Smooth muscle cell (in vitro differentiated cells): ENCODE measurements around the gene TMEM45B. TPM values are rescaled to one million over a fixed set of nuclear protein-coding genes. Genes with fewer than 3 reads are reported as not detected.
"Not testable (repeated sequence)": the region's sequence is repeated elsewhere in the genome, so short reads cannot be mapped to it uniquely, and the experiment has no call there.

Source experiments
- DNase-seq: peaks from one replicate; lab custom pipeline; 2025; ENCODE audit not compliant: unreplicated experiment; lab: John Stamatoyannopoulos, UW
- H2AFZ ChIP-seq: fragments of 200-600 bp; sonication (generic); 2 replicates; pipeline ENCODE4 v1.6.0; 2016; ENCODE audit warnings: antibody characterized with exemption, low read depth, mild to moderate bottlenecking
- H3F3A ChIP-seq: fragments of 200-600 bp; sonication (generic); 2 replicates; pipeline ENCODE4 v1.6.0; 2017; ENCODE audit warnings: antibody characterized with exemption, low read depth
- H3K27ac ChIP-seq: fragments of 200-600 bp; sonication (generic); 2 replicates; pipeline ENCODE4 v1.5.1; 2016; ENCODE audit warnings: low read depth, mild to moderate bottlenecking
- H3K27me3 ChIP-seq: fragments of 200-600 bp; sonication (generic); 2 replicates; pipeline ENCODE4 v1.6.1; 2016; ENCODE audit warnings: low read depth, mild to moderate bottlenecking
- H3K36me3 ChIP-seq: fragments of 200-600 bp; sonication (generic); 2 replicates; pipeline ENCODE4 v1.5.1; 2016; ENCODE audit warnings: low read depth
- H3K4me1 ChIP-seq: fragments of 200-600 bp; sonication (generic); 2 replicates; pipeline ENCODE4 v1.5.1; 2016; ENCODE audit warnings: low read depth
- H3K4me2 ChIP-seq: fragments of 200-600 bp; sonication (generic); 2 replicates; pipeline ENCODE4 v1.6.0; 2016; ENCODE audit warnings: mild to moderate bottlenecking
- H3K4me3 ChIP-seq: fragments of 200-600 bp; sonication (generic); 2 replicates; pipeline ENCODE4 v1.5.1; 2016; ENCODE audit warnings: mild to moderate bottlenecking
- H3K79me2 ChIP-seq: fragments of 200-600 bp; sonication (generic); 2 replicates; pipeline ENCODE4 v1.6.0; 2016; ENCODE audit warnings: low read depth, mild to moderate bottlenecking
- H3K9ac ChIP-seq: fragments of 200-600 bp; sonication (generic); 2 replicates; pipeline ENCODE4 v1.6.0; 2016; ENCODE audit warnings: low read depth
- H3K9me3 ChIP-seq: fragments of 200-600 bp; sonication (generic); replicated peaks from 2 replicates; pipeline ENCODE4 v1.5.1; 2016; ENCODE audit warnings: low read depth
- H4K20me1 ChIP-seq: fragments of 200-600 bp; sonication (generic); 2 replicates; pipeline ENCODE4 v1.6.0; 2016; ENCODE audit warnings: low read depth
- CTCF ChIP-seq: fragments of 200-600 bp; sonication (generic); IDR thresholded peaks from 2 replicates; pipeline ENCODE4 v1.5.1; 2017; ENCODE audit warnings: borderline replicate concordance, mild to moderate bottlenecking, antibody characterized with exemption; ENCODE audit not compliant: insufficient read depth, poor library complexity, severe bottlenecking
- WGBS: methylation state at CpG from one replicate; pipeline ENCODE4 v1.1.7; 2016; ENCODE audit warnings: low lambda C conversion rate; 5-methylcytosine and 5-hydroxymethylcytosine counted together
- polyA plus RNA-seq: library from polyadenylated mRNA; unstranded; fragments of >200 nt; fragmentation: Nextera tagmentation; extraction: Ambion mirVana; gene quantifications from 2 replicates; pipeline ENCODE4 v1.2.1, GENCODE V29; 2016
- total RNA-seq: library from RNA; depleted of rRNA; stranded (reverse); fragments of >200 nt; gene quantifications from 2 replicates; pipeline ENCODE4 v1.2.3, GENCODE V29; 2014

TMEM45B gene
- total and polyA plus RNA-seq, 2 experiments from 2014 or later: 3.4 to 4.0 TPM

- no peak overlapping the region for H3K9ac ChIP-seq
- H4K20me1 ChIP-seq: no peaks in the 10 kb centered on the region
- H3F3A ChIP-seq: no peaks in the 10 kb centered on the region
- H3K4me3 ChIP-seq: no peak overlapping the region
- TF ChIP-seq CTCF: no peak
- H3K27ac ChIP-seq: no peak overlapping the region
- WGBS: 89% methylated on average over 1 of the region's 1 CpG
- no peaks in the 10 kb centered on the region for H3K9me3 ChIP-seq
- H3K4me2 ChIP-seq: no peak overlapping the region
- H3K36me3 ChIP-seq: no peaks in the 10 kb centered on the region
- no peaks in the 10 kb centered on the region for H3K27me3 ChIP-seq
- H3K4me1 ChIP-seq: no peaks in the 10 kb centered on the region
- H2AFZ ChIP-seq: no peak overlapping the region
- DNase-seq: no peak
- H3K79me2 ChIP-seq: no peaks in the 10 kb centered on the region
Observed at GRCh38 chr11:129768356-129768755, 47.3 kb upstream of the TMEM45B start.

GRCh38 chr11:129769059-129769458 is 46.6 kb upstream of the TMEM45B start:
- Histone ChIP-seq H3K9ac (no peak overlapping the region), H3K4me2 (no peak overlapping the region), H3F3A (no peaks in the 10 kb centered on the region), H3K79me2 (no peaks in the 10 kb centered on the region), H3K27ac (no peak overlapping the region), H3K36me3 (no peaks in the 10 kb centered on the region), H3K4me3 (no peak overlapping the region), H4K20me1 (no peaks in the 10 kb centered on the region), H3K4me1 (no peaks in the 10 kb centered on the region), H3K27me3 (no peaks in the 10 kb centered on the region), H3K9me3 (no peaks in the 10 kb centered on the region), H2AFZ (no peak overlapping the region)
- no peak for DNase-seq
- TF ChIP-seq CTCF: no peak

- no peaks in the 10 kb centered on the region for H3K36me3 ChIP-seq
- no peaks in the 10 kb centered on the region for H4K20me1 ChIP-seq
- H3K4me3 ChIP-seq: no peak overlapping the region
- H3K9ac ChIP-seq: no peak overlapping the region
- H3F3A ChIP-seq: no peaks in the 10 kb centered on the region
- H3K79me2 ChIP-seq: no peaks in the 10 kb centered on the region
- WGBS: 96% methylated on average over 1 of the region's 1 CpG
- H3K4me1 ChIP-seq: no peaks in the 10 kb centered on the region
- H3K9me3 ChIP-seq: no peaks in the 10 kb centered on the region
- H2AFZ ChIP-seq: no peak overlapping the region
- no peak overlapping the region for H3K4me2 ChIP-seq
- no peak for TF ChIP-seq CTCF
- H3K27ac ChIP-seq: no peak overlapping the region
- no peak for DNase-seq
- no peaks in the 10 kb centered on the region for H3K27me3 ChIP-seq
Observed at GRCh38 chr11:129770993-129771392, 44.7 kb upstream of the TMEM45B start.

GRCh38 chr11:129771456-129771855 is 44.2 kb upstream of the TMEM45B start:
- not testable (repeated sequence) for H3K4me1 ChIP-seq, H3K27ac ChIP-seq, H3K27me3 ChIP-seq, DNase-seq, H3K9ac ChIP-seq, H3K4me2 ChIP-seq, H4K20me1 ChIP-seq, H3K9me3 ChIP-seq, H3K36me3 ChIP-seq, H3F3A ChIP-seq, H3K4me3 ChIP-seq, H3K79me2 ChIP-seq, H2AFZ ChIP-seq
- 74% methylated on average over 1 of the region's 1 CpG for WGBS
